ENCODE measurements around the gene TTC17. TPM values are rescaled to one million over a fixed set of nuclear protein-coding genes. Genes with fewer than 3 reads are reported as not detected.

TTC17 gene
- total and polyA plus RNA-seq, 9 of the 15 experiments (the other 6 are each of a cell fraction or from before 2014, with no cell fraction given) = 19.7 to 99.1 (median 53.3) TPM

DNA sequence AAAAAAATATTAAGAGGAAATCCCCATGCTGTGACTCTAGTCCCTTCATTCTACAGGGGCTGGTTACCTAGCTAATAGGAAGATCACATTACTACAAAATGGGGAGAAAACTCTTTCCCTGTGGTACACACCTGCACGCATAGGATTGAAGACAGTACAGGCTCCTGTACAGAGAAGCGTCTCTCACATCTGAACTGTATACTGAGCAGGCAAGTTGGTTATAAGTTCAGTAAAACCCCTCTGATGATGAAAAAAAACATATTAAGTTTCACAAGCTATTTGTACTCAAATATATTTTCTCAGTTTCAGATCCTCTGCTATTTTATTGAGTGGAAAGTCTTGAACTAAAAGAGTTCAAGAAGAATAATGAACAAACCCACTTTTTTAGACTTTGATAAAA lies 164.9 kb downstream of the TTC17 start:
- CTCF ChIA-PET (ENCODE audit: low intra/inter-chr PET ratio) = no interaction called here
- Histone ChIP-seq H3K4me2 (ENCODE audit: insufficient read depth, low read length) (no peak overlapping the region), H3K4me3 (no peak overlapping the region), H4K20me1 (replicated peaks; ENCODE audit: control insufficient read depth, insufficient read depth, low read length) (no peaks in the 10 kb centered on the region), H3K79me2 (ENCODE audit: control insufficient read depth, insufficient read depth, low read length) (no peaks in the 10 kb centered on the region), H3K27ac (ENCODE audit: extremely low read depth, low read depth, low read length) (no peak overlapping the region), H3K9me1 (ENCODE audit: control insufficient read depth, insufficient read depth, low read length) (no peaks in the 10 kb centered on the region), H3K9me3 (replicated peaks; ENCODE audit: control insufficient read depth, insufficient read depth, low read depth, low read length) (no peaks in the 10 kb centered on the region), H2AFZ (ENCODE audit: low read depth, low read length) (no peak overlapping the region), H3K9ac (ENCODE audit: insufficient read depth in 1 of 2, low read depth in 2 of 2, low read length in 2 of 2) (no peak overlapping the region), H3K4me1 (replicated peaks in 1 of 2; ENCODE audit: control insufficient read depth in 2 of 2, insufficient read depth in 2 of 2, low read length in 2 of 2) (no peaks in the 10 kb centered on the region), H3K36me3 (ENCODE audit: control insufficient read depth, insufficient read depth, low read length) (no peaks in the 10 kb centered on the region), H3K27me3 (ENCODE audit: control insufficient read depth in 2 of 2, insufficient read depth in 2 of 2, low read length in 2 of 2) (peaks cover 5 to 23% of the 10 kb centered on the region in 2 experiments; a peak in 3 of 5 replicates)
- in situ Hi-C loops (cut with MboI) (no loop called here), intact Hi-C loops (cut with micrococcal nuclease) (no loop called here)
- no peak for DNase-seq (ENCODE audit: extremely low read depth in 1 of 4, low spot score in 3 of 4)
- no TSS peak for BruUV-seq (replicated peaks)
- FAIRE-seq = peak; percentile 72
- ATAC-seq = no peak
- 0% methylated on average over 2 of the region's 2 CpGs for WGBS (ENCODE audit: insufficient coverage, low coverage, missing lambda C conversion rate)
- POLR2A ChIA-PET = no interaction called here
- TF ChIP-seq COPS2 (conservative IDR thresholded peaks at IDR 0.05) = no peak
- TF ChIP-seq BRF1 (IDR thresholded peaks at IDR 0.05; ENCODE audit: borderline replicate concordance, extremely low read depth, insufficient read length) = no peak
- no peak for TF ChIP-seq ZC3H4 (CRISPR knock-in tag; IDR thresholded peaks at IDR 0.05; ENCODE audit: borderline replicate concordance)
- TF ChIP-seq, protein P1, sequence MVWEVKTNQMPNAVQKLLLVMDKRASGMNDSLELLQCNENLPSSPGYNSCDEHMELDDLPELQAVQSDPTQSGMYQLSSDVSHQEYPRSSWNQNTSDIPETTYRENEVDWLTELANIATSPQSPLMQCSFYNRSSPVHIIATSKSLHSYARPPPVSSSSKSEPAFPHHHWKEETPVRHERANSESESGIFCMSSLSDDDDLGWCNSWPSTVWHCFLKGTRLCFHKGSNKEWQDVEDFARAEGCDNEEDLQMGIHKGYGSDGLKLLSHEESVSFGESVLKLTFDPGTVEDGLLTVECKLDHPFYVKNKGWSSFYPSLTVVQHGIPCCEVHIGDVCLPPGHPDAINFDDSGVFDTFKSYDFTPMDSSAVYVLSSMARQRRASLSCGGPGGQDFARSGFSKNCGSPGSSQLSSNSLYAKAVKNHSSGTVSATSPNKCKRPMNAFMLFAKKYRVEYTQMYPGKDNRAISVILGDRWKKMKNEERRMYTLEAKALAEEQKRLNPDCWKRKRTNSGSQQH (CRISPR knock-in tag; IDR thresholded peaks at IDR 0.05) = no peak
- TF ChIP-seq ZNF830 (CRISPR knock-in tag; IDR thresholded peaks at IDR 0.05) = no peak
- TF ChIP-seq SOX6 (IDR thresholded peaks at IDR 0.05) = no peak
- TF ChIP-seq PYGO2 (tag; IDR thresholded peaks at IDR 0.05) = no peak
- TF ChIP-seq, protein P2, sequence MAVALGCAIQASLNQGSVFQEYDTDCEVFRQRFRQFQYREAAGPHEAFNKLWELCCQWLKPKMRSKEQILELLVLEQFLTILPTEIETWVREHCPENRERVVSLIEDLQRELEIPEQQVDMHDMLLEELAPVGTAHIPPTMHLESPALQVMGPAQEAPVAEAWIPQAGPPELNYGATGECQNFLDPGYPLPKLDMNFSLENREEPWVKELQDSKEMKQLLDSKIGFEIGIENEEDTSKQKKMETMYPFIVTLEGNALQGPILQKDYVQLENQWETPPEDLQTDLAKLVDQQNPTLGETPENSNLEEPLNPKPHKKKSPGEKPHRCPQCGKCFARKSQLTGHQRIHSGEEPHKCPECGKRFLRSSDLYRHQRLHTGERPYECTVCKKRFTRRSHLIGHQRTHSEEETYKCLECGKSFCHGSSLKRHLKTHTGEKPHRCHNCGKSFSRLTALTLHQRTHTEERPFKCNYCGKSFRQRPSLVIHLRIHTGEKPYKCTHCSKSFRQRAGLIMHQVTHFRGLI (CRISPR knock-in tag; IDR thresholded peaks at IDR 0.05) = no peak
- TF ChIP-seq, protein P3, sequence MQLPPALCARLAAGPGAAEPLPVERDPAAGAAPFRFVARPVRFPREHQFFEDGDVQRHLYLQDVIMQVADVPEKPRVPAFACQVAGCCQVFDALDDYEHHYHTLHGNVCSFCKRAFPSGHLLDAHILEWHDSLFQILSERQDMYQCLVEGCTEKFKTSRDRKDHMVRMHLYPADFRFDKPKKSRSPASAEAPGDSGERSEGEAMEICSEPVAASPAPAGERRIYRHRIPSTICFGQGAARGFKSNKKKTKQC (CRISPR knock-in tag; IDR thresholded peaks at IDR 0.05) = no peak
- TF ChIP-seq MAFK (IDR thresholded peaks at IDR 0.05; ENCODE audit: low read length) = no peak
- TF ChIP-seq, protein P4, sequence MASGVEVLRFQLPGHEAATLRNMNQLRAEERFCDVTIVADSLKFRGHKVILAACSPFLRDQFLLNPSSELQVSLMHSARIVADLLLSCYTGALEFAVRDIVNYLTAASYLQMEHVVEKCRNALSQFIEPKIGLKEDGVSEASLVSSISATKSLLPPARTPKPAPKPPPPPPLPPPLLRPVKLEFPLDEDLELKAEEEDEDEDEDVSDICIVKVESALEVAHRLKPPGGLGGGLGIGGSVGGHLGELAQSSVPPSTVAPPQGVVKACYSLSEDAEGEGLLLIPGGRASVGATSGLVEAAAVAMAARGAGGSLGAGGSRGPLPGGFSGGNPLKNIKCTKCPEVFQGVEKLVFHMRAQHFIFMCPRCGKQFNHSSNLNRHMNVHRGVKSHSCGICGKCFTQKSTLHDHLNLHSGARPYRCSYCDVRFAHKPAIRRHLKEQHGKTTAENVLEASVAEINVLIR (CRISPR knock-in tag; IDR thresholded peaks at IDR 0.05) = no peak
- TF ChIP-seq TRIM28 (IDR thresholded peaks at IDR 0.05) = no peak
- TF ChIP-seq ELF1 (tag; IDR thresholded peaks at IDR 0.05) = no peak
- TF ChIP-seq ELF4 (CRISPR knock-in tag; IDR thresholded peaks at IDR 0.05) = no peak
- TF ChIP-seq, protein P5, sequence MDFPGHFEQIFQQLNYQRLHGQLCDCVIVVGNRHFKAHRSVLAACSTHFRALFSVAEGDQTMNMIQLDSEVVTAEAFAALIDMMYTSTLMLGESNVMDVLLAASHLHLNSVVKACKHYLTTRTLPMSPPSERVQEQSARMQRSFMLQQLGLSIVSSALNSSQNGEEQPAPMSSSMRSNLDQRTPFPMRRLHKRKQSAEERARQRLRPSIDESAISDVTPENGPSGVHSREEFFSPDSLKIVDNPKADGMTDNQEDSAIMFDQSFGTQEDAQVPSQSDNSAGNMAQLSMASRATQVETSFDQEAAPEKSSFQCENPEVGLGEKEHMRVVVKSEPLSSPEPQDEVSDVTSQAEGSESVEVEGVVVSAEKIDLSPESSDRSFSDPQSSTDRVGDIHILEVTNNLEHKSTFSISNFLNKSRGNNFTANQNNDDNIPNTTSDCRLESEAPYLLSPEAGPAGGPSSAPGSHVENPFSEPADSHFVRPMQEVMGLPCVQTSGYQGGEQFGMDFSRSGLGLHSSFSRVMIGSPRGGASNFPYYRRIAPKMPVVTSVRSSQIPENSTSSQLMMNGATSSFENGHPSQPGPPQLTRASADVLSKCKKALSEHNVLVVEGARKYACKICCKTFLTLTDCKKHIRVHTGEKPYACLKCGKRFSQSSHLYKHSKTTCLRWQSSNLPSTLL (IDR thresholded peaks at IDR 0.05) = no peak
- TF ChIP-seq SMAD4 (CRISPR knock-in tag; conservative IDR thresholded peaks at IDR 0.05) = no peak

Data from K562 (cell line).